NCI-H1105 treated with DMSO at 0.1 percent for 48 hours (cell line): ENCODE results near the gene PLOD2.

ENCODE experiments used
- DNase-seq: peaks from one replicate; lab custom pipeline; 2025; lab: John Stamatoyannopoulos, UW

The PLOD2 gene

GRCh38 chr3:146040630-146041029 is 120.4 kb downstream of the PLOD2 start:
- no peak for DNase-seq

- no peak for DNase-seq
These were observed 123.3 kb downstream of the PLOD2 start for GRCh38 chr3:146037697-146038096.

GRCh38 chr3:146036281-146036680 is 124.7 kb downstream of the PLOD2 start:
- no peak for DNase-seq

- DNase-seq = no peak
These were observed 125.6 kb downstream of the PLOD2 start for GRCh38 chr3:146035366-146035765.

DNA sequence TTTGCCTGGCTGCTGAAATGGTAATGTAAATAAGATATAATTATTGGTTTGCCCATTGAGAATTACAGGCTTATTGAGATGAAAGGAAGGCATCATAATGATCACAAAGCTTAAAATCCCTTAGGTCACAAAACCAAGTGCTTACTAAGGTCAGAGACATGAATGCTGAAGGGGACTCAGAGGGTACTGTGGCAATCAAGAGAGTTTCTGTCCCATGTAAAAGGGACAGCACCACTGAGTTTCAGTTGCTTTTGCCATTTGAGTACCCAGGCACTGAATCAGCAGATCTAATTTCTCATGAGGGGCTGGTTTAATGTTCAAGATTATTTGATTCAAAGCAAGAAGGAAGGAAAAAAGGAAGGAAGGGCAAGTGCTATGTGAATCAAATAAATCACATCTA is 127.0 kb downstream of the PLOD2 start:
- DNase-seq = peak; percentile 58

GRCh38 chr3:146026547-146026946 is 134.4 kb downstream of the PLOD2 start:
- no peak for DNase-seq

DNA sequence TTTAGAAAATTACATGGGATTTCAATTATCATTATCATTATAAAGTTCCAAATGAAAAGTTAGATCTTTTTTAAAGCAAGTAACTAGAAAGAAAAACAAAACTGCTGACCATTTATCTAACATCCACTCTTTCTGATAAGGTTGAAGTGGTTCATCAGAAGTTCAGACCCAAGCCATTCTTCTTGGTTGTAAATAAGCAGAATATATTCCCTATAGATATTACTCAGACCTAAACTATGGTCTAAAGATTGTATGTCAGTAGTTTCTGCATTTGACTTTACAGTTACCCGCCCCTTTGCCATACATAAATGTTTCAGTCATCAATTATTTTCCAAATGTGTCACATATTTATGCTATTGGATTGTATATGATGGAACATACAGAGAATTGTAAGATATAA is 136.7 kb downstream of the PLOD2 start:
- no peak for DNase-seq

DNA sequence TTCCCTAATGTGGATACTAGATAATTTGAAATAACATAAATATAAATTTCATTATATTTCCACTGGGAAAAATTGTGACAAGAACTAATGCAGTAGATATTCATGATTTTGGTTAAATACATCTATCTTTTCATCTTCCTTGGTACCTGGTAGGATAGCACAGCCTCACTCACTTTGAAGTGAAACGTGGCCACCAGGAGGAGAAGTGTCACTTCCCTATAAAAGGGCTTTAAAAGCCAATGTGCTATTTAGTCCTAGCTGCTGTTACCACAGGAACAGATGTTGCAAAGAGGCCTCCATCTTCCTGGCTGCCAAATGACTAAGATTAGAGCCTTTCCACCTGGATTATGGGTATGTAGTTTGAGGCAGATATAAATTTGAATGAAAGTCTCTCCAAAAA is 140.0 kb downstream of the PLOD2 start:
- no peak for DNase-seq

DNA sequence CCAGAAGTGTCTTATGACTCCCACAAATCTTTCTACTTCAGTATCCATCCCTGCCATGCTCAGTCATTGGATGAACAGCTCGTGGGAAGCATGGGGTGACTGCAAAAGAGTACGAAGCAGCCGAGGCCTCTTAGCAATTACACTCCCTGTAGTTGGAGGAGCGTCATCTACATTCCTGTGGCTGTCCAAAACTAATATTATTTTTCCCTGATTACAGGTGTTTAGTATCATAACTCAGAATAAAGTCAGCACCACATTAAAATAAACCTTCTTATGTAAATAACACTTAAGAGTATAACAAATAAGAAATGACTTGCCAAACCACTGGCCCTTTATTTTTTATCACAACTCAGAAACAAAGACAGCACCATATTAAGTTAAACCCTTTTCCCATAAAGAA is 141.5 kb downstream of the PLOD2 start:
- DNase-seq = no peak
